ENCODE results near the gene WBP11.

WBP11 gene

DNA sequence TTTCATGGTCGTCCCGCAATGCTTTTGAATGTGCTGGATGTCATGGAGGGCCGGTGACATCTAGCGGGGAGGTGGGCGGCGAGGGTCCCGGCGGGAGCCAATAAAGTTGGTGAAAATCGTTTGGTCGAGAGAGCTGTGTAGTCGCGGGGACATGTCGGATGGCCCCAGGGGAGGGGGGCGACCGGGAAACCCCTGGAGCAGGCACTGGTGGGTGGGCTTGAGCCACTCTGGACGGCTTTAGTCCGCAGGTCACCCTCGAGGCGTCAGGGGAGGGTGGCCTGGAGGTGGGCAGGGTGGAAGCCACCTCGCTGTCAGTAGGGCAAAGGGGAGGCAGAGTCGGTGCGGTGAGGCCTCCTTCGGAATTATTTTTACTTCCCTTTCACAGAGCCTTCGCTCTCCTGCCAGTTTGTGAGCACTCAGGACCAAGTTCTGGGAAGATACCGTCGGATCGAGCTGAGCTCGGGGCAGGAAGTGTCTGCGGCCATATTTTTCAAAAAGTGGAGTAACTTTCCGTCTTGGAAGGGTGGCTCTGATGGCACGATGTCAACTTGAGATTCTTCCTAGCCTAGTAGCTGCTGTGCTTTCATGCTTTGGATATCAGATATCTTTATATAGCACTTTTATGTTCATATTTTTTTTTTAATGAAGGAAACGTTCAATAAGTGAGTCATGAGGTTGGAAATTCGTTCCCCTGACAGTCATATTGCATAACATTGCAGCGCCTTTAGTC, 28.2 kb downstream of the WBP11 start:
- H3K4me3 ChIP-seq (replicated peaks in 1 of 2; ENCODE audit: low read depth in 2 of 2, low read length in 2 of 2): peak overlapping the region; percentile 74 to 93
- TF ChIP-seq, protein P1, sequence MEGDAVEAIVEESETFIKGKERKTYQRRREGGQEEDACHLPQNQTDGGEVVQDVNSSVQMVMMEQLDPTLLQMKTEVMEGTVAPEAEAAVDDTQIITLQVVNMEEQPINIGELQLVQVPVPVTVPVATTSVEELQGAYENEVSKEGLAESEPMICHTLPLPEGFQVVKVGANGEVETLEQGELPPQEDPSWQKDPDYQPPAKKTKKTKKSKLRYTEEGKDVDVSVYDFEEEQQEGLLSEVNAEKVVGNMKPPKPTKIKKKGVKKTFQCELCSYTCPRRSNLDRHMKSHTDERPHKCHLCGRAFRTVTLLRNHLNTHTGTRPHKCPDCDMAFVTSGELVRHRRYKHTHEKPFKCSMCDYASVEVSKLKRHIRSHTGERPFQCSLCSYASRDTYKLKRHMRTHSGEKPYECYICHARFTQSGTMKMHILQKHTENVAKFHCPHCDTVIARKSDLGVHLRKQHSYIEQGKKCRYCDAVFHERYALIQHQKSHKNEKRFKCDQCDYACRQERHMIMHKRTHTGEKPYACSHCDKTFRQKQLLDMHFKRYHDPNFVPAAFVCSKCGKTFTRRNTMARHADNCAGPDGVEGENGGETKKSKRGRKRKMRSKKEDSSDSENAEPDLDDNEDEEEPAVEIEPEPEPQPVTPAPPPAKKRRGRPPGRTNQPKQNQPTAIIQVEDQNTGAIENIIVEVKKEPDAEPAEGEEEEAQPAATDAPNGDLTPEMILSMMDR (IDR thresholded peaks at IDR 0.05; ENCODE audit: low read depth, low read length): no peak
- DNase-seq (ENCODE audit: low read depth in 2 of 2): peak; percentile 69 to 86

DNA sequence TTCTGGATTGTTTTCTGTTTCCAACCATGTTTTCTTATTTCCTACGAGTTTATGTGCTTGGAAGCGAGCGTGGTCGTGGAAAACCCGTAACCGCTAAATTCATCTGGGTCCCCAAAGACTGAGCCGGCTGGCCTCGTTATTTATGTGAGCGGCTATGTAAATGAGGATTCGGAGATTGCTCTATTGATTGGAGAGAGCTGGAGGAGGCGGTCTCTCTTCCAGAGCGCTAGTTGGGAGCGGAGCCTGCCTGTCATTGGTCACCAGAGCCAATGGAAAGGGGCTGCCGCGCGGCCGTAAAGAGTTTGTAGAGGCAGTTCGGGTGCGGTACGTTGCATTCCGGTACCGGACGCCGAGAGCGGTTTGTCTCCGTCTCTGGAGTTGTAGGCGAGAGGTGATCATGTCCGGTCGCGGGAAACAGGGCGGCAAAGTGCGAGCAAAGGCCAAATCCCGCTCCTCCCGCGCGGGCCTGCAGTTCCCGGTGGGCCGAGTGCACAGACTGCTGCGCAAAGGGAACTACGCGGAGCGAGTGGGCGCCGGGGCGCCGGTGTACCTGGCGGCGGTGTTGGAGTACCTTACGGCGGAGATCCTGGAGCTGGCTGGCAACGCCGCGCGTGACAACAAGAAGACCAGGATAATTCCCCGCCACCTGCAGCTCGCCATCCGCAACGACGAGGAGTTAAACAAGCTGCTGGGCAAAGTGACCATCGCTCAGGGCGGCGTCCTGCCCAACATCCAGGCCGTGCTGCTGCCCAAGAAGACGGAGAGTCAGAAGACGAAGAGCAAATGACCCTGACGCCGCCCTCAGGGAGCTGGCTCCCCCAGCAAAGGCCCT, 29.0 kb downstream of the WBP11 start:
- peak; percentile 98 for DNase-seq (ENCODE audit: low read depth in 2 of 2)
- TF ChIP-seq, protein P1 (IDR thresholded peaks at IDR 0.05; ENCODE audit: low read depth, low read length): no peak
- peak overlapping the region; percentile 74 to 93 for H3K4me3 ChIP-seq (replicated peaks in 1 of 2; ENCODE audit: low read depth in 2 of 2, low read length in 2 of 2)

DNA sequence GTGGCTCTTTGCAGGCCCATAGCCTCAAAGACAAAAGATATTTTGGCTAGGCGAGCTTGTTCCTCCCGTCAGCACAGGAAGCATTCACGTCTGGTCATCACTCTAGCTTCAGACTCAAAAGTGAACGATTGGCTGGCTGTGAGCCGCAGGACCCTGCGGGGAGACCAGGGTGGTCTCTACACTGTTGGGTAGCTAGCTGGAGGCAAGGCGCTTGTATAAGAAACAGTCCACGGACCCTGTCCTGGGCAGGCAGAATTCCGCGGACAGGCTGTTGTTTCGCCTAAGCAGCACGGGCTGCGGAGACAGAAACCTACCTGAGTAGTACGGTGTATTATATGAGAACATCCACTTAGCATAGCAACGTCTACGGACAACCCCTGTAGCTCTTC, 29.6 kb downstream of the WBP11 start:
- peak in 1 of 2 donors; percentile 14 for DNase-seq (ENCODE audit: low read depth in 2 of 2)
- TF ChIP-seq, protein P1 (IDR thresholded peaks at IDR 0.05; ENCODE audit: low read depth, low read length): no peak
- H3K4me3 ChIP-seq (replicated peaks in 1 of 2; ENCODE audit: low read depth in 2 of 2, low read length in 2 of 2): peak overlapping the region; percentile 74 to 93

DNA sequence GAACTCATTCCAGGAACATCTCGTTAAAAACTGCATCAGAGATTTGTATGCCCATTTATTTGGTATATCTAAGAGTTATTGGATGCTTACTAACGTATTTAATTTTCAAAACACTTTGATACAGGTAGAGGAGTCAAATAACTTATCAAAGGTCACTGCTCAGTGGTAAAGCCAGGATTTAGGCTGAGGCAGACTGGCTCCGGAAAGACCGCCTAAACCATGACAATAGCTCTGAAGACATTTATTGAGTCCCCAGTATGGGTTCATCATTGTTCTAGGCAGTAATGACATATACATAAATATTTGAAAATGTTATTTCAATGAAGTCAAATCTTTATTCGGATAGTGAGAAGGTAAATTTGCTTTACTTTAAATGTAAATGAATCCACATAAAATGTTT, 30.3 kb downstream of the WBP11 start:
- TF ChIP-seq, protein P1 (IDR thresholded peaks at IDR 0.05; ENCODE audit: low read depth, low read length): no peak
- H3K4me3 ChIP-seq (replicated peaks in 1 of 2; ENCODE audit: low read depth in 2 of 2, low read length in 2 of 2): no peak overlapping the region
- no peak for DNase-seq (ENCODE audit: low read depth in 2 of 2)

DNA sequence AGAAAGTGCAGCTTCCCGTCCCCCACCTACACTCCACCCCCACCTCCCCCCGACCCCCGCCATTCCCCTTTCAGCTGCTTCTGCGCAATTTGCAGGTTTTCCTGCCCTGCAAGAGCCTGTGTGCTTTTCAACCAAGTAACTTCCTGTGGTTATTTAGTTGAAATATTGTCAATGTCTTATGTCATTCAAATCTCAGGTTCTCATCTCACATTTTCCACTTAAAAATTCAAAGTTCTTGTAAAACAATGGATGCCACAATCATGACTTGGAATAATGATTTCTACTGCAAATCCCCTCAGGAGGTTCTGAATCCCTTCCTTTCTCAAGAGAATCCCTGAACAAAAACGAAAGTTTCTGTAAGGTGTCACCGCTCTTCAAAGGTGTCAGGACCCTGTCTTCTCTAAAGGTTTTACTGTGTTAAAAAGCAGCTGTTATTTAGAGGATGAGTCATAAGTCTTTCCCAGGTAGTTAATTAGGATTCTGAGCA, 31.6 kb downstream of the WBP11 start:
- TF ChIP-seq, protein P1 (IDR thresholded peaks at IDR 0.05; ENCODE audit: low read depth, low read length): no peak
- peak overlapping the region in 1 of 2 donors; percentile 94 for H3K4me3 ChIP-seq (replicated peaks in 1 of 2; ENCODE audit: low read depth in 2 of 2, low read length in 2 of 2)
- DNase-seq (ENCODE audit: low read depth in 2 of 2): no peak

DNA sequence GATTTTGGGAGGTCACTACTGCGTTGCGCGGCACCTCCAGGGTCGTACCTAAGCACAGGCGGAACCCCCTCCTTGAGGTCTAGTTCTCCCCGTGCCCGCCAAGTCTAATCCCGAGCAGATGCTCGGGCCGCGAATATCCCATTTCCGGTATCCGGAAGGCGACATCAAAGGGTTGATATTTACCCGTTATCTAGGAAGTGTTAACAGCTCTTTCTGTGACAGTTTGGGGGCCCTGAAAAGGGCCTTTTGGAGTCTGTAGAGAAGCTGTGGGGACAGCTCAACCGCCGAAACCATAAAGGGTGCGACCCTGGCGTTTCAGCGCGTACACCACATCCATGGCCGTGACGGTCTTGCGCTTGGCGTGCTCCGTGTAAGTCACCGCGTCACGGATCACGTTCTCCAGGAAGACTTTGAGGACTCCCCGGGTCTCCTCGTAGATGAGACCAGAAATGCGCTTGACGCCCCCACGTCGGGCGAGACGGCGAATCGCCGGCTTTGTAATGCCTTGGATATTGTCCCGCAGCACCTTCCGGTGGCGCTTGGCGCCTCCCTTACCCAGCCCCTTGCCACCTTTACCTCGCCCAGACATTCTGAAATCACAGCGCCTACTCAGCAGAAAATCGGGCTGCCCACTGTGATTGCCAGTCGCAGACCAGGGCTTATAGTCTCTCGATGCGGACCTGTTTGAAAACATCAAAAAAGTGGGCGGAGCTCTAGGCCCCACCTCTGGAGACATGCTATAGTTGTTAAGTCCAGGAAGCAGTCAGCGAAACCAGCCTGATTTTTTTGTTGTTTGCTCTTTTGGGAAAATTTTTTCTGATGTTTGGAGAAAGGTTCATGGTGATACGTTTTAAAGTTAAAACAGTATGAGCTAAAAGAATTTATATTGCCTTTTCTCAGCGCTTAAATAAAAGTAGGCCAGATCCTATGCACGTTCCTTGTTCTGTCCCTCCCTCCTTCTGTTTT, 32.5 kb downstream of the WBP11 start:
- TF ChIP-seq, protein P1 (IDR thresholded peaks at IDR 0.05; ENCODE audit: low read depth, low read length): no peak
- H3K4me3 ChIP-seq (replicated peaks in 1 of 2; ENCODE audit: low read depth in 2 of 2, low read length in 2 of 2): peak overlapping the region; percentile 87 to 94
- DNase-seq (ENCODE audit: low read depth in 2 of 2): peak; percentile 97 to 98

Measured in cardiac fibroblast (primary cell).